ENCODE measurements around the gene OR6C2.
"Not testable (repeated sequence)": the region's sequence is repeated elsewhere in the genome, so short reads cannot be mapped to it uniquely, and the experiment has no call there.

OR6C2 gene

DNA sequence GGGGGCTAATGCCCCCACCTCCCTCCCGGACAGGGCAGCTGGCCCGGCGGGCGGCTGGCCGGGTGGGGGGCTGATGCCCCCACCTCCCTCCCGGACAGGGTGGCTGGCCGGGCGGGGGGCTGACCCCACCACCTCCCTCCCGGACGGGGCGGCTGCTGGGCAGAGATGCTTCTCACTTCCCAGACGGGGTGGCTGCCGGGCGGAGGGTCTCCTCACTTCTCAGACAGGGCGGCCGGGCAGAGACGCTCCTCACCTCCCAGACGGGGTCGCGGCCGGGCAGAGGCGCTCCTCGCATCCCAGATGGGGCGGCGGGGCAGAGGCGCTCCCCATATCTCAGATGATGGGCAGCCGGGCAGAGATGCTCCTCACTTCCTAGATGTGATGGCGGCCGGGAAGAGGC is 35.3 kb downstream of the OR6C2 start:
- DNase-seq = not testable (repeated sequence)

GRCh38 chr12:55484284-55484683 is 40.4 kb downstream of the OR6C2 start:
- not testable (repeated sequence) for DNase-seq

GRCh38 chr12:55492078-55492477 is 48.2 kb downstream of the OR6C2 start, which contains the start of gene OR6C68:
Gene OR6C68 (plus strand): TSS chr12:55492378. CDS start chr12:55492378, 0 bp downstream.
- DNase-seq = no peak

- no peak for DNase-seq
Measured at GRCh38 chr12:55495490-55495889, 51.6 kb downstream of the OR6C2 start.

- DNase-seq = no peak
Measured at GRCh38 chr12:55499231-55499630, 55.4 kb downstream of the OR6C2 start.

DNA sequence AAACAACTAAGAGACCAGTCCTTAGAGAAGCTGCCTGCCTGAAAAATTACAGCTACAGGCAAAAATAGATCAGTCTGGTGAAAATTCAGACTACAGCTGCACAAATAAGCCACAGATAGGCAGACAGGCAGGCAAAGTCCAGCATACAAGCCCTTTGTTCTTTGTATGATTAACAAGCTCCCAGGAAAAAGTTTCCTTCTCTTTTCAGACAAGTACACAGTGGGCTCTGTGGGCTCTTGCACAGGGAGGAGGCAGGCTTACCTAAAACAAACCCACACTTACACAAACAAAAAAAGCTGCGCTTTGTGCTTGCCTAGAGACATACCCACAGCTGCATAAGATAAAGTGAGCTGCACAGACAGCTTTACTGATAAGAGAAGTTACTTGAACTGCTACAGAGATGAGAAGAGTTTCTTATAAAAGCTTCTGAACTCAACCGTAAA is 56.0 kb downstream of the OR6C2 start:
- no peak for DNase-seq

DNA sequence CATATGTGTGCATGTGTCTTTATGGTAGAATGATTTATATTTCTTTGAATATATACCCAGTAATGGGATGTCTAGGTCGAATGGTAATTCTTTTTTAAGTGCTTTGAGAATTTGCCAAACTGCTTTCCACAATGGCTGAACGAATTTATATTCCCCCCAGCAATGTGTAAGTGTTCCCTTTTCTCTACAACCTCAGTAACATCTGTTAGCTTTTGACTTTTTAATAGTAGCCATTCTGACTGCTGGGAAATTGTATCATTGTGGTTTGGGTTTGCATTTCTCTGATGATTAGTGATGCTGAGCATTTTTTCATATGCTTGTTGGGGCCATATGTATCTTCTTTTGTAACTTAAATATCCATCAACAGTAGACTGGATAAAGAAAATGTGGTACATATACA is 57.7 kb downstream of the OR6C2 start:
- no peak for DNase-seq
